Bronchial epithelial cell (primary cell): ENCODE data around the gene USF2. TPM values are rescaled to one million over a fixed set of nuclear protein-coding genes. Genes with fewer than 3 reads are reported as not detected.

ENCODE experiments used
- DNase-seq: peaks from one replicate; pipeline ENCODE4 v3.0.0-alpha.2; 2010; ENCODE audit warnings: low read depth
- FAIRE-seq: peaks from 2 replicates; lab custom pipeline; 2011; peaks lifted over from hg19 to GRCh38; lab: Jason Lieb, UNC
- H3K27me3 ChIP-seq: 2 replicates; pipeline ENCODE4 v1.5.1; 2011; ENCODE audit warnings: low read length; ENCODE audit not compliant: control insufficient read depth, insufficient read depth
- H3K36me3 ChIP-seq: 2 replicates; pipeline ENCODE4 v1.5.1; 2011; ENCODE audit warnings: low read length; ENCODE audit not compliant: control insufficient read depth, insufficient read depth
- H3K4me3 ChIP-seq: 2 replicates; pipeline ENCODE4 v1.5.1; 2011; ENCODE audit warnings: mild to moderate bottlenecking, low read depth, low read length, control low read depth
- CTCF ChIP-seq: IDR thresholded peaks from 2 replicates; pipeline ENCODE4 v1.5.1; 2011; ENCODE audit warnings: mild to moderate bottlenecking, moderate library complexity, low read length, control low read depth, inconsistent platforms; ENCODE audit not compliant: insufficient read depth, severe bottlenecking
- total RNA-seq: library from RNA; depleted of rRNA; stranded (reverse); fragments of >200 nt; gene quantifications from 2 replicates; pipeline ENCODE4 v1.2.1, GENCODE V29; 2014

The USF2 gene
- total RNA-seq, 1 donor from 2014 or later = 60.8 TPM

- FAIRE-seq (no peak), DNase-seq (no peak)
- H3K36me3 ChIP-seq = no peaks in the 10 kb centered on the region
- no peak for TF ChIP-seq CTCF
- H3K4me3 ChIP-seq = no peak overlapping the region
- peaks cover 3% of the 10 kb centered on the region for H3K27me3 ChIP-seq
Measured at GRCh38 chr19:35322014-35322413, 53.3 kb downstream of the USF2 start.

- DNase-seq = no peak
- TF ChIP-seq CTCF = no peak
- Histone ChIP-seq H3K36me3 (no peaks in the 10 kb centered on the region), H3K4me3 (no peak overlapping the region), H3K27me3 (no peaks in the 10 kb centered on the region)
- no peak for FAIRE-seq
Measured at GRCh38 chr19:35327642-35328041, 58.9 kb downstream of the USF2 start.

- TF ChIP-seq CTCF = no peak
- FAIRE-seq = no peak
- H3K36me3 ChIP-seq = no peaks in the 10 kb centered on the region
Measured at GRCh38 chr19:35328851-35329285, 60.1 kb downstream of the USF2 start, which contains the start of gene CD22. Gene CD22, plus strand, starts transcription at chr19:35329187. Its CDS starts 2,854 bp downstream, at chr19:35332041.

GRCh38 chr19:35329323-35329722, 60.6 kb downstream of the USF2 start:
- no peak for TF ChIP-seq CTCF
- H3K27me3 ChIP-seq = no peaks in the 10 kb centered on the region
- no peak overlapping the region for H3K4me3 ChIP-seq
- FAIRE-seq = no peak
- no peak for DNase-seq
- no peaks in the 10 kb centered on the region for H3K36me3 ChIP-seq

More at GRCh38 chr19:35328851-35329285, 60.1 kb downstream of the USF2 start, which contains the start of gene CD22:
- Histone ChIP-seq H3K4me3 (no peak within 1 kb of the TSS), H3K27me3 (no peaks in the 10 kb centered on the region)
- DNase-seq = no peak

Other genes starting within 250 kb of the USF2 start
- gene SCN1B, start 238.5 kb upstream of the USF2 start, total RNA-seq = 0.13 and 0.26 TPM in 2 replicates
- gene HPN, start 227.2 kb upstream of the USF2 start, total RNA-seq = not detected in 2 replicates
- 309 and 548 TPM in 2 replicates for gene FXYD3, start 153.1 kb upstream of the USF2 start, total RNA-seq
- gene LGI4, start 133.9 kb upstream of the USF2 start, total RNA-seq = not detected in 2 replicates
- not detected in 2 replicates for gene FXYD1, start 130.1 kb upstream of the USF2 start, total RNA-seq
- gene FXYD7, start 125.7 kb upstream of the USF2 start, total RNA-seq = not detected in 2 replicates
- 11.3 and 12.4 TPM in 2 replicates for gene FXYD5, start 114.2 kb upstream of the USF2 start, total RNA-seq
- gene FAM187B, start 40.2 kb upstream of the USF2 start, total RNA-seq = not detected in 2 replicates
- gene LSR, start 20.0 kb upstream of the USF2 start, total RNA-seq = 11.3 and 27.0 TPM in 2 replicates
- gene HAMP, start 13.6 kb downstream of the USF2 start, total RNA-seq = not detected in 2 replicates
- gene MAG, start 23.2 kb downstream of the USF2 start, total RNA-seq = not detected in 2 replicates
- gene CD22, start 60.2 kb downstream of the USF2 start, total RNA-seq = 0.53 TPM in 1 of 2 replicates, not detected in the other
- gene FFAR1, start 78.9 kb downstream of the USF2 start, total RNA-seq = not detected in 2 replicates
- gene FFAR3, start 89.5 kb downstream of the USF2 start, total RNA-seq = not detected in 2 replicates
- not detected in 2 replicates for gene GPR42, start 102.1 kb downstream of the USF2 start, total RNA-seq
- not detected in 2 replicates for gene FFAR2, start 179.3 kb downstream of the USF2 start, total RNA-seq
- gene KRTDAP, start 221.5 kb downstream of the USF2 start, total RNA-seq = 1.4 TPM in 1 of 2 replicates, not detected in the other
- 97.4 and 269 TPM in 2 replicates for gene DMKN, start 244.7 kb downstream of the USF2 start, total RNA-seq